GM23338 (cell line): ENCODE data around the gene OGG1.

Source experiments
- CREB1 ChIP-seq: fragments of 250-450 bp; sonication (Bioruptor Pico); IDR thresholded peaks from 2 replicates; pipeline ENCODE4 v1.5.0; 2020; ENCODE audit warnings: low read depth, mild to moderate bottlenecking, moderate library complexity
- EZH2 ChIP-seq: fragments of 200-600 bp; sonication (generic); IDR thresholded peaks from one replicate; pipeline ENCODE4 v1.8.0; 2017; ENCODE audit warnings: antibody characterized with exemption, mild to moderate bottlenecking, low read depth; ENCODE audit not compliant: unreplicated experiment
- JUNB ChIP-seq: IDR thresholded peaks from one replicate; pipeline ENCODE4 v1.6.1; 2016; ENCODE audit warnings: antibody characterized with exemption; ENCODE audit not compliant: unreplicated experiment
- ZNF114 ChIP-seq: fragments of 250-450 bp; sonication (Bioruptor Pico); IDR thresholded peaks from 2 replicates; pipeline ENCODE4 v1.5.0; 2020; ENCODE audit warnings: mild to moderate bottlenecking, moderate library complexity
- TF ChIP-seq, protein P1 (sequence below), 2 experiments: fragments of 200-600 bp in 1 of 2; sonication (generic) in 1 of 2; conservative IDR thresholded peaks; 2 replicates each; pipeline versions ENCODE4 v1.5.1 to v1.6.1; 2016 to 2017; ENCODE audit warnings: antibody characterized with exemption in 2 of 2, low read depth in 2 of 2, mild to moderate bottlenecking in 2 of 2, moderate library complexity in 1 of 2
- TF ChIP-seq, protein P2 (sequence below): fragments of 250-450 bp; sonication (Bioruptor Pico); IDR thresholded peaks from 2 replicates; pipeline ENCODE4 v1.5.0; 2020; ENCODE audit warnings: mild to moderate bottlenecking, moderate library complexity
- TF ChIP-seq, protein P3 (sequence below): IDR thresholded peaks from 2 replicates; pipeline ENCODE4 v1.6.1; 2016; ENCODE audit warnings: antibody characterized with exemption

DNA sequence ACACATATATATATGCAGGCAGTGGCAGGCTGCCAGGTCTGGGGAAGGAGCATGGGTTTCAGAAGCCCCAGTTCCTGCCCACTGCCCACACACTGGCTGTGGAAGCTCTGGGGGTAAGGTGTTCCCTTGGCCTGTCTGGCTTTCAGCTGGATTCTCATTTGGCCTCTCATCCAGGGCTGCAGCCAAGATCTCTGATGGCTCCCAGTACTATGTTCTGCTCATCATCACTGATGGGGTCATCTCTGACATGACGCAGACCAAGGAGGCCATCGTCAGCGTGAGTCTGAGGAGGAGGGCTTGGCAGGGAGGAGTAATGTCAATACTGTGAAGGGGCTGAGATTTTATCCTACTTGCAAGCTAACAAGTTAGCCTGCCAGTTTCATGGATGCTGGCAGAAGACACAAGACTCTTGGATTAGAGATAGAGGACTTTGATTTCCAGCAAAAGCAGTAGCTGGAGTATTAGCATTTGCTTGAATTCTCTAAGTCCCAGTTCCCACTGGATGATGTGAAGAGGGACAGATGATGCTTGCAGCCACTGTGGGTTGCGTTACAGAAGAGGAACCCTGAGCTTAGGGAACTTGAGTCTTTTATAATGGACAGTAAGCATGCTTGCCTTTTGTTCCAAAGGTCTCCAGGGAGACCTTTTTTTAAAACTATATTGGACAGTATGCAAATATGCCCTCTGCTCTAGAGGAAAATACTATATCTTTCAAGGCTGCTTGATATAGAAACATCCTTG is 23.8 kb upstream of the OGG1 start:
- TF ChIP-seq, protein P1, sequence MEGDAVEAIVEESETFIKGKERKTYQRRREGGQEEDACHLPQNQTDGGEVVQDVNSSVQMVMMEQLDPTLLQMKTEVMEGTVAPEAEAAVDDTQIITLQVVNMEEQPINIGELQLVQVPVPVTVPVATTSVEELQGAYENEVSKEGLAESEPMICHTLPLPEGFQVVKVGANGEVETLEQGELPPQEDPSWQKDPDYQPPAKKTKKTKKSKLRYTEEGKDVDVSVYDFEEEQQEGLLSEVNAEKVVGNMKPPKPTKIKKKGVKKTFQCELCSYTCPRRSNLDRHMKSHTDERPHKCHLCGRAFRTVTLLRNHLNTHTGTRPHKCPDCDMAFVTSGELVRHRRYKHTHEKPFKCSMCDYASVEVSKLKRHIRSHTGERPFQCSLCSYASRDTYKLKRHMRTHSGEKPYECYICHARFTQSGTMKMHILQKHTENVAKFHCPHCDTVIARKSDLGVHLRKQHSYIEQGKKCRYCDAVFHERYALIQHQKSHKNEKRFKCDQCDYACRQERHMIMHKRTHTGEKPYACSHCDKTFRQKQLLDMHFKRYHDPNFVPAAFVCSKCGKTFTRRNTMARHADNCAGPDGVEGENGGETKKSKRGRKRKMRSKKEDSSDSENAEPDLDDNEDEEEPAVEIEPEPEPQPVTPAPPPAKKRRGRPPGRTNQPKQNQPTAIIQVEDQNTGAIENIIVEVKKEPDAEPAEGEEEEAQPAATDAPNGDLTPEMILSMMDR (conservative IDR thresholded peaks at IDR 0.05; ENCODE audit: low read depth in 2 of 2): no peak
- TF ChIP-seq JUNB: no peak
- no peak for TF ChIP-seq EZH2
- TF ChIP-seq ZNF114 (CRISPR knock-in tag): no peak
- TF ChIP-seq, protein P2, sequence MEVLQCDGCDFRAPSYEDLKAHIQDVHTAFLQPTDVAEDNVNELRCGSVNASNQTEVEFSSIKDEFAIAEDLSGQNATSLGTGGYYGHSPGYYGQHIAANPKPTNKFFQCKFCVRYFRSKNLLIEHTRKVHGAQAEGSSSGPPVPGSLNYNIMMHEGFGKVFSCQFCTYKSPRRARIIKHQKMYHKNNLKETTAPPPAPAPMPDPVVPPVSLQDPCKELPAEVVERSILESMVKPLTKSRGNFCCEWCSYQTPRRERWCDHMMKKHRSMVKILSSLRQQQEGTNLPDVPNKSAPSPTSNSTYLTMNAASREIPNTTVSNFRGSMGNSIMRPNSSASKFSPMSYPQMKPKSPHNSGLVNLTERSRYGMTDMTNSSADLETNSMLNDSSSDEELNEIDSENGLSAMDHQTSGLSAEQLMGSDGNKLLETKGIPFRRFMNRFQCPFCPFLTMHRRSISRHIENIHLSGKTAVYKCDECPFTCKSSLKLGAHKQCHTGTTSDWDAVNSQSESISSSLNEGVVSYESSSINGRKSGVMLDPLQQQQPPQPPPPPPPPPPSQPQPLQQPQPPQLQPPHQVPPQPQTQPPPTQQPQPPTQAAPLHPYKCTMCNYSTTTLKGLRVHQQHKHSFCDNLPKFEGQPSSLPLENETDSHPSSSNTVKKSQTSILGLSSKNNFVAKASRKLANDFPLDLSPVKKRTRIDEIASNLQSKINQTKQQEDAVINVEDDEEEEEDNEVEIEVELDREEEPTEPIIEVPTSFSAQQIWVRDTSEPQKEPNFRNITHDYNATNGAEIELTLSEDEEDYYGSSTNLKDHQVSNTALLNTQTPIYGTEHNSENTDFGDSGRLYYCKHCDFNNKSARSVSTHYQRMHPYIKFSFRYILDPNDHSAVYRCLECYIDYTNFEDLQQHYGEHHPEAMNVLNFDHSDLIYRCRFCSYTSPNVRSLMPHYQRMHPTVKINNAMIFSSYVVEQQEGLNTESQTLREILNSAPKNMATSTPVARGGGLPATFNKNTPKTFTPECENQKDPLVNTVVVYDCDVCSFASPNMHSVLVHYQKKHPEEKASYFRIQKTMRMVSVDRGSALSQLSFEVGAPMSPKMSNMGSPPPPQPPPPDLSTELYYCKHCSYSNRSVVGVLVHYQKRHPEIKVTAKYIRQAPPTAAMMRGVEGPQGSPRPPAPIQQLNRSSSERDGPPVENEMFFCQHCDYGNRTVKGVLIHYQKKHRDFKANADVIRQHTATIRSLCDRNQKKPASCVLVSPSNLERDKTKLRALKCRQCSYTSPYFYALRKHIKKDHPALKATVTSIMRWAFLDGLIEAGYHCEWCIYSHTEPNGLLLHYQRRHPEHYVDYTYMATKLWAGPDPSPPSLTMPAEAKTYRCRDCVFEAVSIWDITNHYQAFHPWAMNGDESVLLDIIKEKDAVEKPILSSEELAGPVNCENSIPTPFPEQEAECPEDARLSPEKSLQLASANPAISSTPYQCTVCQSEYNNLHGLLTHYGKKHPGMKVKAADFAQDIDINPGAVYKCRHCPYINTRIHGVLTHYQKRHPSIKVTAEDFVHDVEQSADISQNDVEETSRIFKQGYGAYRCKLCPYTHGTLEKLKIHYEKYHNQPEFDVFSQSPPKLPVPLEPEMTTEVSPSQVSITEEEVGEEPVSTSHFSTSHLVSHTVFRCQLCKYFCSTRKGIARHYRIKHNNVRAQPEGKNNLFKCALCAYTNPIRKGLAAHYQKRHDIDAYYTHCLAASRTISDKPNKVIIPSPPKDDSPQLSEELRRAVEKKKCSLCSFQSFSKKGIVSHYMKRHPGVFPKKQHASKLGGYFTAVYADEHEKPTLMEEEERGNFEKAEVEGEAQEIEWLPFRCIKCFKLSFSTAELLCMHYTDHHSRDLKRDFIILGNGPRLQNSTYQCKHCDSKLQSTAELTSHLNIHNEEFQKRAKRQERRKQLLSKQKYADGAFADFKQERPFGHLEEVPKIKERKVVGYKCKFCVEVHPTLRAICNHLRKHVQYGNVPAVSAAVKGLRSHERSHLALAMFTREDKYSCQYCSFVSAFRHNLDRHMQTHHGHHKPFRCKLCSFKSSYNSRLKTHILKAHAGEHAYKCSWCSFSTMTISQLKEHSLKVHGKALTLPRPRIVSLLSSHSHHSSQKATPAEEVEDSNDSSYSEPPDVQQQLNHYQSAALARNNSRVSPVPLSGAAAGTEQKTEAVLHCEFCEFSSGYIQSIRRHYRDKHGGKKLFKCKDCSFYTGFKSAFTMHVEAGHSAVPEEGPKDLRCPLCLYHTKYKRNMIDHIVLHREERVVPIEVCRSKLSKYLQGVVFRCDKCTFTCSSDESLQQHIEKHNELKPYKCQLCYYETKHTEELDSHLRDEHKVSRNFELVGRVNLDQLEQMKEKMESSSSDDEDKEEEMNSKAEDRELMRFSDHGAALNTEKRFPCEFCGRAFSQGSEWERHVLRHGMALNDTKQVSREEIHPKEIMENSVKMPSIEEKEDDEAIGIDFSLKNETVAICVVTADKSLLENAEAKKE (CRISPR knock-in tag): no peak
- TF ChIP-seq, protein P3, sequence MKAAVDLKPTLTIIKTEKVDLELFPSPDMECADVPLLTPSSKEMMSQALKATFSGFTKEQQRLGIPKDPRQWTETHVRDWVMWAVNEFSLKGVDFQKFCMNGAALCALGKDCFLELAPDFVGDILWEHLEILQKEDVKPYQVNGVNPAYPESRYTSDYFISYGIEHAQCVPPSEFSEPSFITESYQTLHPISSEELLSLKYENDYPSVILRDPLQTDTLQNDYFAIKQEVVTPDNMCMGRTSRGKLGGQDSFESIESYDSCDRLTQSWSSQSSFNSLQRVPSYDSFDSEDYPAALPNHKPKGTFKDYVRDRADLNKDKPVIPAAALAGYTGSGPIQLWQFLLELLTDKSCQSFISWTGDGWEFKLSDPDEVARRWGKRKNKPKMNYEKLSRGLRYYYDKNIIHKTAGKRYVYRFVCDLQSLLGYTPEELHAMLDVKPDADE: no peak
- no peak for TF ChIP-seq CREB1 (CRISPR knock-in tag)
